ENCODE results near the gene SPACA4. TPM values are rescaled to one million over a fixed set of nuclear protein-coding genes. Genes with fewer than 3 reads are reported as not detected.

SPACA4 gene
- total and polyA plus RNA-seq, 10 of the 15 experiments (the other 5 are each of a cell fraction or from before 2014, with no cell fraction given): not detected

DNA sequence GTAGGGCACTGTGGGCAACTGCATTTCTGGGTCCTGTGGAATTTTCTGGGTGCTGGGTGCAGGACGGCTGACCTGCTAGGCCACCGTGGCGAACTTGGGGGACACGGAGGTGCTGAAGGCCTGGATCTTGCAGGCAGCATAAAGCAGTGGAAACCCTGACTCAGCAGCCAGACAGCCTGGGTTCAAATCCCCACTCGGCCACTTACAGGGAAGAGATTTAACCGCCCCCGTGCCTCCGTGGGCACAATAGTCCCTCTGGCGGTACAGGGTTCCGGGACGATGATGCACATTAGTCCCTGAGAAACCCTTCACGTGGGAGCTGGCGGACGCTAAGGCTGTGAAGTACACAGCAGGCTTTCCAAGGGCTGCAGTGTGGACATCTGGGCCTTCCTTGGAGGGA, 5.3 kb downstream of the SPACA4 start:
- SMC1A ChIA-PET (ENCODE audit: uncharacterized antibody, unreplicated experiment): no interaction called here
- TF ChIP-seq ATF2 (IDR thresholded peaks at IDR 0.05; ENCODE audit: low read length): no peak
- TF ChIP-seq, protein P1, sequence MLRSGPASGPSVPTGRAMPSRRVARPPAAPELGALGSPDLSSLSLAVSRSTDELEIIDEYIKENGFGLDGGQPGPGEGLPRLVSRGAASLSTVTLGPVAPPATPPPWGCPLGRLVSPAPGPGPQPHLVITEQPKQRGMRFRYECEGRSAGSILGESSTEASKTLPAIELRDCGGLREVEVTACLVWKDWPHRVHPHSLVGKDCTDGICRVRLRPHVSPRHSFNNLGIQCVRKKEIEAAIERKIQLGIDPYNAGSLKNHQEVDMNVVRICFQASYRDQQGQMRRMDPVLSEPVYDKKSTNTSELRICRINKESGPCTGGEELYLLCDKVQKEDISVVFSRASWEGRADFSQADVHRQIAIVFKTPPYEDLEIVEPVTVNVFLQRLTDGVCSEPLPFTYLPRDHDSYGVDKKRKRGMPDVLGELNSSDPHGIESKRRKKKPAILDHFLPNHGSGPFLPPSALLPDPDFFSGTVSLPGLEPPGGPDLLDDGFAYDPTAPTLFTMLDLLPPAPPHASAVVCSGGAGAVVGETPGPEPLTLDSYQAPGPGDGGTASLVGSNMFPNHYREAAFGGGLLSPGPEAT (IDR thresholded peaks at IDR 0.05; ENCODE audit: low read depth): no peak
- TF ChIP-seq SMARCA5 (IDR thresholded peaks at IDR 0.05): no peak
- TF ChIP-seq KDM1A (IDR thresholded peaks at IDR 0.05; ENCODE audit: borderline replicate concordance): no peak
- no peak for TF ChIP-seq MYB (IDR thresholded peaks at IDR 0.05; ENCODE audit: borderline replicate concordance, low read depth, low read length)
- TF ChIP-seq, protein P2, sequence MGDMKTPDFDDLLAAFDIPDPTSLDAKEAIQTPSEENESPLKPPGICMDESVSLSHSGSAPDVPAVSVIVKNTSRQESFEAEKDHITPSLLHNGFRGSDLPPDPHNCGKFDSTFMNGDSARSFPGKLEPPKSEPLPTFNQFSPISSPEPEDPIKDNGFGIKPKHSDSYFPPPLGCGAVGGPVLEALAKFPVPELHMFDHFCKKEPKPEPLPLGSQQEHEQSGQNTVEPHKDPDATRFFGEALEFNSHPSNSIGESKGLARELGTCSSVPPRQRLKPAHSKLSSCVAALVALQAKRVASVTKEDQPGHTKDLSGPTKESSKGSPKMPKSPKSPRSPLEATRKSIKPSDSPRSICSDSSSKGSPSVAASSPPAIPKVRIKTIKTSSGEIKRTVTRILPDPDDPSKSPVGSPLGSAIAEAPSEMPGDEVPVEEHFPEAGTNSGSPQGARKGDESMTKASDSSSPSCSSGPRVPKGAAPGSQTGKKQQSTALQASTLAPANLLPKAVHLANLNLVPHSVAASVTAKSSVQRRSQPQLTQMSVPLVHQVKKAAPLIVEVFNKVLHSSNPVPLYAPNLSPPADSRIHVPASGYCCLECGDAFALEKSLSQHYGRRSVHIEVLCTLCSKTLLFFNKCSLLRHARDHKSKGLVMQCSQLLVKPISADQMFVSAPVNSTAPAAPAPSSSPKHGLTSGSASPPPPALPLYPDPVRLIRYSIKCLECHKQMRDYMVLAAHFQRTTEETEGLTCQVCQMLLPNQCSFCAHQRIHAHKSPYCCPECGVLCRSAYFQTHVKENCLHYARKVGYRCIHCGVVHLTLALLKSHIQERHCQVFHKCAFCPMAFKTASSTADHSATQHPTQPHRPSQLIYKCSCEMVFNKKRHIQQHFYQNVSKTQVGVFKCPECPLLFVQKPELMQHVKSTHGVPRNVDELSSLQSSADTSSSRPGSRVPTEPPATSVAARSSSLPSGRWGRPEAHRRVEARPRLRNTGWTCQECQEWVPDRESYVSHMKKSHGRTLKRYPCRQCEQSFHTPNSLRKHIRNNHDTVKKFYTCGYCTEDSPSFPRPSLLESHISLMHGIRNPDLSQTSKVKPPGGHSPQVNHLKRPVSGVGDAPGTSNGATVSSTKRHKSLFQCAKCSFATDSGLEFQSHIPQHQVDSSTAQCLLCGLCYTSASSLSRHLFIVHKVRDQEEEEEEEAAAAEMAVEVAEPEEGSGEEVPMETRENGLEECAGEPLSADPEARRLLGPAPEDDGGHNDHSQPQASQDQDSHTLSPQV (IDR thresholded peaks at IDR 0.05): no peak
- TF ChIP-seq HDGF (IDR thresholded peaks at IDR 0.05): no peak
- no peak for TF ChIP-seq JUNB (IDR thresholded peaks at IDR 0.05)
- no peak for TF ChIP-seq BACH1 (IDR thresholded peaks at IDR 0.05; ENCODE audit: borderline replicate concordance)
- TF ChIP-seq CHD2 (IDR thresholded peaks at IDR 0.05; ENCODE audit: borderline replicate concordance, low read depth, low read length): no peak
- no peak for TF ChIP-seq RELA (IDR thresholded peaks at IDR 0.05; ENCODE audit: borderline replicate concordance, partially characterized antibody)
- TF ChIP-seq, protein P3, sequence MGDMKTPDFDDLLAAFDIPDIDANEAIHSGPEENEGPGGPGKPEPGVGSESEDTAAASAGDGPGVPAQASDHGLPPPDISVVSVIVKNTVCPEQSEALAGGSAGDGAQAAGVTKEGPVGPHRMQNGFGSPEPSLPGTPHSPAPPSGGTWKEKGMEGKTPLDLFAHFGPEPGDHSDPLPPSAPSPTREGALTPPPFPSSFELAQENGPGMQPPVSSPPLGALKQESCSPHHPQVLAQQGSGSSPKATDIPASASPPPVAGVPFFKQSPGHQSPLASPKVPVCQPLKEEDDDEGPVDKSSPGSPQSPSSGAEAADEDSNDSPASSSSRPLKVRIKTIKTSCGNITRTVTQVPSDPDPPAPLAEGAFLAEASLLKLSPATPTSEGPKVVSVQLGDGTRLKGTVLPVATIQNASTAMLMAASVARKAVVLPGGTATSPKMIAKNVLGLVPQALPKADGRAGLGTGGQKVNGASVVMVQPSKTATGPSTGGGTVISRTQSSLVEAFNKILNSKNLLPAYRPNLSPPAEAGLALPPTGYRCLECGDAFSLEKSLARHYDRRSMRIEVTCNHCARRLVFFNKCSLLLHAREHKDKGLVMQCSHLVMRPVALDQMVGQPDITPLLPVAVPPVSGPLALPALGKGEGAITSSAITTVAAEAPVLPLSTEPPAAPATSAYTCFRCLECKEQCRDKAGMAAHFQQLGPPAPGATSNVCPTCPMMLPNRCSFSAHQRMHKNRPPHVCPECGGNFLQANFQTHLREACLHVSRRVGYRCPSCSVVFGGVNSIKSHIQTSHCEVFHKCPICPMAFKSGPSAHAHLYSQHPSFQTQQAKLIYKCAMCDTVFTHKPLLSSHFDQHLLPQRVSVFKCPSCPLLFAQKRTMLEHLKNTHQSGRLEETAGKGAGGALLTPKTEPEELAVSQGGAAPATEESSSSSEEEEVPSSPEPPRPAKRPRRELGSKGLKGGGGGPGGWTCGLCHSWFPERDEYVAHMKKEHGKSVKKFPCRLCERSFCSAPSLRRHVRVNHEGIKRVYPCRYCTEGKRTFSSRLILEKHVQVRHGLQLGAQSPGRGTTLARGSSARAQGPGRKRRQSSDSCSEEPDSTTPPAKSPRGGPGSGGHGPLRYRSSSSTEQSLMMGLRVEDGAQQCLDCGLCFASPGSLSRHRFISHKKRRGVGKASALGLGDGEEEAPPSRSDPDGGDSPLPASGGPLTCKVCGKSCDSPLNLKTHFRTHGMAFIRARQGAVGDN (IDR thresholded peaks at IDR 0.05): no peak
- TF ChIP-seq POLR2AphosphoS2 (IDR thresholded peaks at IDR 0.05; ENCODE audit: low read depth, low read length): no peak
- TF ChIP-seq RFX5 (IDR thresholded peaks at IDR 0.05; ENCODE audit: low read depth, low read length): no peak
- TF ChIP-seq NR2F1 (conservative IDR thresholded peaks at IDR 0.05): no peak
- no peak for TF ChIP-seq HCFC1 (IDR thresholded peaks at IDR 0.05; ENCODE audit: low read length)

More for the DNA sequence above, 5.3 kb downstream of the SPACA4 start:
- ChIA-PET RAD21 (ENCODE audit: unreplicated experiment) (no interaction called here), POLR2A (no interaction called here), CTCF (no interaction called here)
- peaks cover 5% of the 10 kb centered on the region for H4K20me1 ChIP-seq (ENCODE audit: control insufficient read depth, insufficient read depth)
- no peaks in the 10 kb centered on the region for H3K27me3 ChIP-seq (replicated peaks in 1 of 2; ENCODE audit: control insufficient read depth in 2 of 2, insufficient read depth in 2 of 2, low read length in 1 of 2)
- no peak overlapping the region for H3K4me3 ChIP-seq
- no TSS peak for BruUV-seq (replicated peaks)
- no peak overlapping the region for H3K4me2 ChIP-seq (ENCODE audit: control insufficient read depth, insufficient read depth)
- FAIRE-seq (no peak), ATAC-seq (no peak), DNase-seq (ENCODE audit: low read depth, low spot score) (no peak)
- H3K4me1 ChIP-seq (ENCODE audit: control insufficient read depth, insufficient read depth, low read length): peaks cover 5% of the 10 kb centered on the region; the same call in 1 of the 2 replicates
- H3K36me3 ChIP-seq (ENCODE audit: control insufficient read depth in 2 of 2, insufficient read depth in 2 of 2, low read length in 1 of 2): peaks cover 16 to 30% of the 10 kb centered on the region in 2 experiments
- H3K27ac ChIP-seq (ENCODE audit: control insufficient read depth, insufficient read depth): no peak overlapping the region
- H2AFZ ChIP-seq (ENCODE audit: control insufficient read depth, low read depth, low read length): no peak overlapping the region
- H3K9me3 ChIP-seq (replicated peaks; ENCODE audit: control insufficient read depth, insufficient read depth, low read length): no peaks in the 10 kb centered on the region
- intact Hi-C loops (cut with micrococcal nuclease; ENCODE audit: unreplicated experiment): no loop called here
- 93% methylated on average over 14 of the region's 14 CpGs for WGBS (ENCODE audit: insufficient coverage, insufficient replicate concordance, low lambda C conversion rate, missing lambda C conversion rate)
- in situ Hi-C loops (cut with MboI): no loop called here
- H3K79me2 ChIP-seq (ENCODE audit: control insufficient read depth, insufficient read depth, low read length): peaks cover 13% of the 10 kb centered on the region
- H3K9ac ChIP-seq (ENCODE audit: control insufficient read depth, insufficient read depth, low read length): no peak overlapping the region

All from GM12878 (cell line).